Measurements from ENCODE around the gene KRTAP10-1.
A peak's percentile ranks its signal among the peaks of the same experiment; 100 is the strongest.
"Not testable (repeated sequence)": the region's sequence is repeated elsewhere in the genome, so short reads cannot be mapped to it uniquely, and the experiment has no call there.

KRTAP10-1 gene

DNA sequence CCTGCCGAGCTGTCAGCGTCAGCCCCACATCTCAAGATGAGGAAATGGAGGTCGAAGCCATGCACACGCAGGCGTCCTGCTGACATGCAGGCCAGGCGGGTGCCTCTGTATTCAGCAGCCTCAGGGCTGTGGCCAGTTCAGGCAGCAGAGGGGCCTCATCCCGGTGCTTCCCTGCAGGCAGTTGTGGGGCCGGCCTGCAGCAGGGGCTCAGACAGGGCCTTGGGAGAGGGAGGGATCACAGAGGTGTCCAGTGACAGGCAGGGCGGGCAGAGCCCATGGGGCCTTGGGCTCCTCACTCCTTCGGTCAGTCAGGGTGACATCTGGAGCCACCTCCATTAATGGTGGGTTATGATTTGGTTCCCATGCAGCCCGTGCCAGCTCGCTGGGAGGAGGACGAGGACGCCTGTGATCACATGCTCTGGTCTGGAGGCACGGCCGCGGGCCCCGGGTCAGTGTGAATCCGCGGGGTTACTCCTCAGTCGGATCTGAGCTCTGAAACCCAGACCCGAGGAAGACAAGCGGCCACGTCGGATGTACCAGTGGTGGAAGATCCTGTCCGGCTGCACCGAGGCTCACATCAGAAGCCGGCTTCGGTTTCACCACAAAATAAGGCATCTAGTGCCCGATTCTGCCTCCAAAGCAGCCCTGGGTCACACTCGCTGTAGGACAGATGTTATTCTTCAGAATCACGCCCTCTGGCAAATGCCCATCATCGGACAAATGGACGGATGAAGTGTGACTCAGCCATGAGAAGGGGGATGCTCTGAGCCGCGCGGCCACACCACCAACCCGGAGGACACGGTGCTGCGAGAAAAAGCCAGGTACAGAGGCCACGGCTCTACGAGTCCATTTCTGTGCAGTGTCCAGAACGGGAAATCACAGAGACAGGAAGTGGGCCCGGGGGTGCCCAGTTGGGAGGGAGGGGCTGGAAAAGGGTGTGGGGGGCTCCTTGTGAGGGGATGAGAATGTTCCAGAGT lies 33.4 kb downstream of the KRTAP10-1 start:
- Mint-ChIP-seq H3K4me3 (no peak overlapping the region), H3K27ac (no peak overlapping the region), H3K27me3 (ENCODE audit: low read depth) (no peaks in the 10 kb centered on the region), H3K36me3 (ENCODE audit: low read depth) (no peaks in the 10 kb centered on the region), H3K9me3 (no peaks in the 10 kb centered on the region), H3K4me1 (ENCODE audit: low read depth) (no peaks in the 10 kb centered on the region)
- DNase-seq (ENCODE audit: low spot score): no peak

DNA sequence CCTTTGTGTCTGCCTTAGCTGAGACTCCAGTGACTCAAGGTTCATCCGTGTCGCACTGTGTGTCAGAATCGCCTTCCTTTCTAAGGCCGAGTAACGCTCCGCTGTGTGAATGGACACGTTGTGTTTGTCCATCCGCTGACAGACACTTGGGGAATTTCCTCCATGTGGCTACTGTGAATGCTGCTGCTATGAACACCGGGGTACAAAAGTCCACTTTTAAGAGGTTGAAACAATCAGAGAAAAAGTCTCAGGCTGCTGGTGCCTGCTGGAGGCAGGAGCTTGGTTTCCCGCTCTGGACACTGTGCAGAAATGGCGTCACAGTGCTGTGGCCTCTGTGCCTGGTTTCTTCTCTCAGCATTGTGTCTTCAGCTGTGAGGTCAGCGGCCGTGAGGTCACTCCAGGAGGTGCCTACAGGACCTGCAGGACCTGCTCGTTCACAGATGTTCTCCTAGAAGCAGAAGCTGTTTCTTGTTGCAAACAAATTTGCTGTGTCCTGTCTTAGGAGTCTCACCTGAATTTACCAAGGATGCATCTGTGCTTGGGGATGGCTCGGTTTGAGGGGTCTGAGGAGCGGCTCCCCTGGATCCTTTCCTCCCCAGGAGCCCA lies 34.2 kb downstream of the KRTAP10-1 start:
- H3K4me1 Mint-ChIP-seq (ENCODE audit: low read depth): no peaks in the 10 kb centered on the region
- DNase-seq (ENCODE audit: low spot score): no peak
- H3K36me3 Mint-ChIP-seq (ENCODE audit: low read depth): no peaks in the 10 kb centered on the region
- H3K27ac Mint-ChIP-seq: no peak overlapping the region
- H3K4me3 Mint-ChIP-seq: no peak overlapping the region
- H3K9me3 Mint-ChIP-seq: no peaks in the 10 kb centered on the region
- H3K27me3 Mint-ChIP-seq (ENCODE audit: low read depth): no peaks in the 10 kb centered on the region

DNA sequence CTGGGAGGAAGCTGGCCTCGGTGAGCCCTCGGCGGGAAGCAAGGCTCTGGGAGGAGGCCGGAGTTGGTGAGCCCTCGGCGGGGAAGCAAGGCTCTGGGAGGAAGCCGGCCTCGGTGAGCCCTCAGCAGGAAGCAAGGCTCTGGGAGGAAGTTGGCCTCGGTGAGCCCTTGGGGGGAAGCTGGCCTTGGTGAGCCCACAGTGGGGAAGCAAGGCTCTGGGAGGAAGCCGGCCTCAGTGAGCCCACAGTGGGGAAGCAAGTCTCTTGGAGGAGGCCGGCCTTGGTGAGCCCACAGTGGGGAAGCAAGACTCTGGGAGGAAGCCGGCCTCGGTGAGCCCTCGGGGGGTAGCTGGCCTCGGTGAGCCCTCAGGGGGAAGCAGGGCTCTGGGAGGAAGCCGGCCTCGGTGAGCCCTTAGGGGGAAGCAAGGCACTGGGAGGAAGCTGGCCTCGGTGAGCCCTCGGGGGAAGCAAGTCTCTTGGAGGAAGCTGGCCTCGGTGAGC lies 36.0 kb downstream of the KRTAP10-1 start:
- Mint-ChIP-seq H3K9me3 (no peaks in the 10 kb centered on the region), H3K4me1 (ENCODE audit: low read depth) (no peaks in the 10 kb centered on the region), H3K27me3 (ENCODE audit: low read depth) (no peaks in the 10 kb centered on the region), H3K36me3 (ENCODE audit: low read depth) (no peaks in the 10 kb centered on the region), H3K27ac (peak overlapping the region; percentile 15), H3K4me3 (no peak overlapping the region)
- no peak for DNase-seq (ENCODE audit: low spot score)

DNA sequence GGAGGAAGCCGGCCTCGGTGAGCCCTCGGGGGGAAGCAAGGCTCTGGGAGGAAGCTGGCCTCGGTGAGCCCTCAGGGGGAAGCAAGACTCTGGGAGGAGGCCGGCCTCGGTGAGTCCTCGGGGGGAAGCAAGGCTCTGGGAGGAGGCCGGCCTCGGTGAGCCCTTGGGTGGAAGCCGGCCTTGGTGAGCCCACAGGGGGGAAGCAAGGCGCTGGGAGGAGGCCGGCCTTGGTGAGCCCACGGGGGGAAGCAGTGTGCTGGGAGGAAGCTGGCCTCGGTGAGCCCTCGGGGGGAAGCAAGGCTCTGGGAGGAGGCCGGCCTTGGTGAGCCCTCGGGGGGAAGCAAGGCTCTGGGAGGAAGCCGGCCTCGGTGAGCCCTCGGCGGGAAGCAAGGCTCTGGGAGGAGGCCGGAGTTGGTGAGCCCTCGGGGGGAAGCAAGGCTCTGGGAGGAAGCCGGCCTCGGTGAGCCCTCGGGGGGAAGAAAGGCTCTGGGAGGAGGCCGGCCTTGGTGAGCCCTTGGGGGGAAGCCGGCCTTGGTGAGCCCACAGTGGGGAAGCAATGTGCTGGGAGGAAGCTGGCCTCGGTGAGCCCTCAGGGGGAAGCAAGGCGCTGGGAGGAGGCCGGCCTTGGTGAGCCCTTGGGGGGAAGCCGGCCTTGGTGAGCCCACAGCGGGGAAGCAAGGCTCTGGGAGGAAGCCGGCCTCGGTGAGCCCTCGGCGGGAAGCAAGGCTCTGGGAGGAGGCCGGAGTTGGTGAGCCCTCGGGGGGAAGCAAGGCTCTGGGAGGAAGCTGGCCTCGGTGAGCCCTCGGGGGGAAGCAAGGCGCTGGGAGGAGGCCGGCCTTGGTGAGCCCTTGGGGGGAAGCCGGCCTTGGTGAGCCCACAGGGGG lies 36.7 kb downstream of the KRTAP10-1 start:
- not testable (repeated sequence) for H3K27me3 Mint-ChIP-seq (ENCODE audit: low read depth); H3K27ac Mint-ChIP-seq; H3K36me3 Mint-ChIP-seq (ENCODE audit: low read depth); H3K9me3 Mint-ChIP-seq; DNase-seq (ENCODE audit: low spot score); H3K4me3 Mint-ChIP-seq; H3K4me1 Mint-ChIP-seq (ENCODE audit: low read depth)

DNA sequence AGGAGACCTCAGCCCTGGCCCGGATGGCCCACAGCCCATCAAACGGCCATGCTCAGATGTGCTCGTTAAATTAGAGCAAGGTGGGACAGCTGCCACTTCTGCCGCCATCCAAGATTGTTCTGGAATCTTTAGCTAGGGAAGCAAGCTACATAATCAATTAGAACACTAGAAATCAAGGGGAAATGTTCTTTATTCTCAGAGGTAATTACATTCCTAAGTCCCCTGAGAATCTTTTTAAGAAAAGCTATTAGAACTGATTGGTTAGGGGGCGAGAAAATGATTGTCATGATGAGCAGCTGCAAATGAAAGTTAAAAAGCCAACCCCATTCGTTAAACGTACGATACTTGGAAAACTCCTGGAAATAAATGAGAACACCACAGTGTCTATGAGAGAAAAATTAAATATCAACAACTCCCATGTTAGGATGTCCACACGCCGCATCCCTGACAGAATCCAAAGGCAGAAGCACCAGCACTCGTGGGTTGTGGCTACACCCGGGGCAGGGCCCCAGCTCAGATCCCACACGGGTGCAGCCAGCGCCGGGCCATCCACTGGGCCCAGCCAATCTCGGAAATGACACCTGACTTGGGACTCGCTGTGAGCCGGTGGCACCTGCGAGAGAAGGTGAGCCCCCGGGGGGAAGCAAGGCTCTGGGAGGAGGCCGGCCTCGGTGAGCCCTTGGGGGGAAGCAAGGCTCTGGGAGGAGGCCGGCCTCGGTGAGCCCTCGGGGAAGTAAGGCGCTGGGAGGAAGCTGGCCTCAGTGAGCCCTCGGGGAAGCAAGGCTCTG lies 37.6 kb downstream of the KRTAP10-1 start:
- Mint-ChIP-seq H3K4me1 (ENCODE audit: low read depth) (no peaks in the 10 kb centered on the region), H3K27me3 (ENCODE audit: low read depth) (no peaks in the 10 kb centered on the region), H3K4me3 (no peak overlapping the region), H3K9me3 (no peaks in the 10 kb centered on the region), H3K27ac (no peak overlapping the region), H3K36me3 (ENCODE audit: low read depth) (no peaks in the 10 kb centered on the region)
- no peak for DNase-seq (ENCODE audit: low spot score)

DNA sequence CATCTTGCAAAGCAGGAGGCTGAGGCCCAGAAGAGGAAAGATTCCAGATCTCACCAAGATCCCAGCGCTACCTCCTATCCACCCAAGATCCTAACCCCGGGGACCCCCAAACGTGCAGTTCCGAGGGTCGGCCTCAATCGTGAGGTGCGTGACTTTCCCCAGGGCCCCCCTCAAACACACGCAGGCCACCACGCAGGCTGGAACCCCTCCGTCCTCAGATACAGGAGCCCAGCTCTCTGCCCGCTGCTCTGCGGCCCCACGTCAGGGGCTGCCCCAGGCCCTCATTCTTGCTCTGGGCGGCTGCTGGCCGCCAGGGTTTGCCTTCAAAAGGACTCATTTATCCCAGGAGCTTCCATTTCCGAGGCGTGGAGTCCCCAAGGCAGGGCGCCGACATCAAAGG lies 39.9 kb downstream of the KRTAP10-1 start:
- Mint-ChIP-seq H3K9me3 (no peaks in the 10 kb centered on the region), H3K36me3 (ENCODE audit: low read depth) (no peaks in the 10 kb centered on the region), H3K4me1 (ENCODE audit: low read depth) (no peaks in the 10 kb centered on the region), H3K27ac (no peak overlapping the region), H3K4me3 (no peak overlapping the region), H3K27me3 (ENCODE audit: low read depth) (no peaks in the 10 kb centered on the region)
- DNase-seq (ENCODE audit: low spot score): no peak

DNA sequence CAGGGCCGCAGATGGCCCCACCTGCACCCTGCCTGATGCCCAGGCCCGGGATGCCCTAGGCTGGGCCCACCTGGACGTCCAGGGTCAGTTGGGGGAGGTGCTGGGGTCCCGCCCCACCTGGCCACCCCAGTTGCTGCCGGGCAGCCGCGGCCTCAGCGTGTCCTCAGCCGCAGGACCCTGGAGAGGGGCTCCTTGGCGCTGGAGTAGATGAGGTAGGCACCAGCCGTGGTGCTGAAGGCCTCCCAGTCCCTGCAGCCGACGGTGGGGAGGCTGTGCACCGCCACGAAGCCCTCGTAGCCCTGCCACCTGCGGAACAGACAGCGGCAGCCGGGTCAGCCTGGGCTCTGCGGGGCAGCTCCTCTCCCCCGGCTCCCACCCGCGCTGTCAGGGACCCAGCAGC lies 40.4 kb downstream of the KRTAP10-1 start:
- DNase-seq (ENCODE audit: low spot score): no peak
- Mint-ChIP-seq H3K4me3 (no peak overlapping the region), H3K27ac (no peak overlapping the region), H3K4me1 (ENCODE audit: low read depth) (no peaks in the 10 kb centered on the region), H3K27me3 (ENCODE audit: low read depth) (no peaks in the 10 kb centered on the region), H3K9me3 (no peaks in the 10 kb centered on the region), H3K36me3 (ENCODE audit: low read depth) (no peaks in the 10 kb centered on the region)

DNA sequence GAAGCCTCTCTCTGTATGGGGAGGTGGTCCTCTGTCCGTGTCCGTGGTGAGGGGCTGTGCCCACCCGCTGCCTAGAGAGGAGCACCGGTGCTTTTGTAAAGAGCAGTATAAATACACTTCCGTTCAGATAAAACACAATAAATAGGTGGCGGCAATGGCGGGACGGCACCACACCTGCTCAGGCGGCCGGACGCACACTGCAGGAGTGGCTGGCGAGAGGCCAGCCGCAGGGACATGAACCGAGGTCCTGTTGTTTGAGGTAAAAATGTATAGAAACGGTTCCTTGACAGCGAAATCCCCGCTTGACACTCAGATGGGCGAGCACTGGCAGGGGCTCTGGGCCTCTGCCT lies 40.8 kb downstream of the KRTAP10-1 start:
- DNase-seq (ENCODE audit: low spot score): no peak
- Mint-ChIP-seq H3K27ac (no peak overlapping the region), H3K9me3 (no peaks in the 10 kb centered on the region), H3K27me3 (ENCODE audit: low read depth) (no peaks in the 10 kb centered on the region), H3K4me1 (ENCODE audit: low read depth) (no peaks in the 10 kb centered on the region), H3K36me3 (ENCODE audit: low read depth) (no peaks in the 10 kb centered on the region), H3K4me3 (no peak overlapping the region)

DNA sequence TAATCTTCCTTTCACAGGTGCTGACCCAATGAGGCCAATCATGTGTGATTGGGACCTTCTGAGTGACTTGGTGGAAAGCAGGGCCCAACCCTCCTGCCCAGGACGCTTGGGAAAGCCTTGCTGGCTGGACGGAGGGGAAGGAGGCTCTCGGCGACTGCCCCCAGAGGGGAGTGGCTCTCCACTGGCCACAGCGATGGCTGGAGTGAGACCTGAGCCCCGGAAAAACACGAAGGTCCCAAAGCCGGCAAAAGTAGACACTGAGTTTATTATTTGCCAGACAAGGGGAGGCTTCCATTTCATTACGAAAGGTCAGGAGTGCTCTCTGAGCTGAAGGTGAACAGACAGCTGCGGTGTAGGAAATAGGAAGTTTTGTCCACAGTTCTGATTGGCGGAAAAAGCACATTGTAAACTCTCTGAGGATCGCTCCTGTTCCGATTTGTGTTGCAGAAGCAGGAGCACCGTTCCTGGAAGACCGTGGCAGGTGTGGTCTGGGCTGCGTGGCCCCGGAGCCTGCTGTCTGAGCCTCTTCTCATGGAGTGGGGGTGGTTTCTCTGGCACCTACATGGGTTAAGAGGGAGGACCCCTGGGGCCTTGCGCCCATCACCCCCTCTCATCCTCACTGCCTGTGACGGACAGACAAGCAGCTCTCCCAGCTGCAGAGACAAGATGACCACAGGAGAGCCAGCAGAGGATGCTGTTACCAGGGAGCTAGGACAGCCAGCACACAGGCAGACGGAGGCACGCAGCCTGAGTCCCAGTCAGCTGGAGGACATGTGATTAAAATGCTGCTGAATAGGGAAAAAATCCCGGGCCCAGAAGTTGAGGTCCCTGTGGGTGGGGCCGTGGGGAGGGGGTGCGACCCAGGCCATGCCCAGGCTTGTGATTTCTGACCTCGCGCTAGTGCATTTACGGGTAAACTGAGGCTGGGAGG lies 41.5 kb downstream of the KRTAP10-1 start:
- H3K4me1 Mint-ChIP-seq (ENCODE audit: low read depth): no peaks in the 10 kb centered on the region
- no peak for DNase-seq (ENCODE audit: low spot score)
- H3K27me3 Mint-ChIP-seq (ENCODE audit: low read depth): no peaks in the 10 kb centered on the region
- no peak overlapping the region for H3K27ac Mint-ChIP-seq
- H3K4me3 Mint-ChIP-seq: no peak overlapping the region
- no peaks in the 10 kb centered on the region for H3K36me3 Mint-ChIP-seq (ENCODE audit: low read depth)
- no peaks in the 10 kb centered on the region for H3K9me3 Mint-ChIP-seq

DNA sequence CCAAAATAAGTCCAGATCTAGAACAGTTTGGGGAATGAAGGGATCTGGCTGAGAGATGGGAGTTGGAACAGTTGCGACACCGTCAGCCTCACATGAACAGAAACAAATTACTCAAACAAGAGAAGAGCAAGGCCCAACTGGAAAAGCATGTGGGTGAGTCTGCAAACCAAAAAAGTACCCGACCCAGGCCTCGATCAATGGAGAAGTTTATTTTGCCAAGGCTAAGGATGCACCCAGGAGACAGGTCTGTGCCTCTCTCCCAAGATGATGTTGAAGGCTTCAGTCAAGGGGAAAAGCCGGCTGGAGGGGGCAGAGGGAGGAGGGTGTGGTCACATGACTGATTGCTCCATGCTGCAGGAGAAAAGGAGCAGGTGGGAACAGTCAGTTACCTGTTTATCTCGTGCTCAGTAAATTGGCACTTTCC lies 42.3 kb downstream of the KRTAP10-1 start:
- H3K27me3 Mint-ChIP-seq (ENCODE audit: low read depth): no peaks in the 10 kb centered on the region
- H3K4me3 Mint-ChIP-seq: no peak overlapping the region
- no peak for DNase-seq (ENCODE audit: low spot score)
- peaks cover 8% of the 10 kb centered on the region for H3K9me3 Mint-ChIP-seq
- H3K27ac Mint-ChIP-seq: no peak overlapping the region
- H3K36me3 Mint-ChIP-seq (ENCODE audit: low read depth): peaks cover 3% of the 10 kb centered on the region
- H3K4me1 Mint-ChIP-seq (ENCODE audit: low read depth): no peaks in the 10 kb centered on the region

DNA sequence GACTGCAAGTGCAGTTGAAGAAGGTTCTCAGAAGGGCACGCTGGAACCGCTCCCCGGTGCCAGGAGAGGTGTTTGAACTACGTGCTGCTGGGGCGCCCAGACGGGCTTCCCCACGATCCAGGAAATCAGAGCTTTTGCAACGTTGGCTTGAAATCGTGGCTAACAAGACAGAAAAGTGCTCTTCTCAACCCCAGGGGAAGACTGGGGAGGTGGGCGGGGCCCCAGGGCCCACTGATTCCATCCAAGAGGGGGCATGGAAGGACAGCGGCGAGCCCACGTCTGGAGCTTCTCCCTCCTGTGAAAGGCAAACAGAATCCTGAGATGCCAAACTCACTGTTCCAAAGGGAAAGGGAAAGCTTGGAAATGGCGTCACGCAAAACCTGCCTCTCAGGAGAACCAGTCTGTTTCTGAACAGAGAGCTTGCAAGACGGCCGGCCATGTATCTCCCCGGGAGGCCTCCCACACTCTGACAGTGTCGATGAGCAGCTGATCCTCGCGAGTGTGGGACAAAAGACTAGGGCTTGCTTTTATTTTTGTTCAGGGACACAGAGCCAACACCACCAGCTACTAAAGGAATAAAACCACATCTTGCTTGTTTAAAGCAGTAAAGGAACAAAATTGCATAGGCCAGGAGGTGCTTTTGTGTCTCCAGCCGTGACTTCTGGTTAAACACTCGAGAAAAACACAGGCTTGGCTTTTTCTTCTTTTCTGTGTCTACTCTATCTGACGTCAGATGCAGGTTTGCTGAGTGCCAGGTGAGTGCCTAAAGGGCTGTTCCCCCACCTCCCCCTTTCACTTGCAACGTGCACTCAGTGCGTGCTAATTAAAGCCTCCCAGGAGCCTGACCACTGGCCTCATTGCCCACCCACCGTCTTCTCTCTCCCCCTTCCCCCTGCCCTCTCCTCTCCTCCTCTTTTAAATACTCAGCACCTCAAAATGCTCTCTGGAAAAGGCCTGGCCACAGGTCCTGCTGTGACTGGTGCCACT lies 43.1 kb downstream of the KRTAP10-1 start:
- Mint-ChIP-seq H3K27ac (no peak overlapping the region), H3K9me3 (peaks cover 17% of the 10 kb centered on the region), H3K27me3 (ENCODE audit: low read depth) (no peaks in the 10 kb centered on the region), H3K36me3 (ENCODE audit: low read depth) (peaks cover 3% of the 10 kb centered on the region), H3K4me1 (ENCODE audit: low read depth) (peaks cover 2% of the 10 kb centered on the region), H3K4me3 (no peak overlapping the region)
- no peak for DNase-seq (ENCODE audit: low spot score)
